B cell (primary cell): Measurements from ENCODE around the gene TBKBP1. TPM values are rescaled to one million over a fixed set of nuclear protein-coding genes. Genes with fewer than 3 reads are reported as not detected.

Source experiments
- ATAC-seq: fragments of 200-7000 bp; cut with Tn5 transposase; one replicate; pipeline ENCODE4 v1.10.0; 2021; ENCODE audit warnings: low read depth, mild to moderate bottlenecking, moderate number of reproducible peaks, moderate library complexity
- CTCF ChIA-PET: fragments of 350-600 bp; sonication (Branson Sonifier 250); formaldehyde crosslinking; loops from one replicate; lab custom pipeline; 2021; ENCODE audit warnings: antibody characterized with exemption, inconsistent platforms; lab: Charles Lee
- POLR2A ChIA-PET: fragments of 350-600 bp; sonication (Branson Sonifier 250); formaldehyde crosslinking; loops from one replicate; lab custom pipeline; 2021; ENCODE audit warnings: antibody characterized with exemption; lab: Charles Lee
- DNase-seq: peaks from one replicate; pipeline ENCODE4 v3.0.0; 2013
- H2AFZ ChIP-seq: 2 replicates; pipeline ENCODE4 v1.6.1; 2012; ENCODE audit warnings: mild to moderate bottlenecking, low read depth, low read length; ENCODE audit not compliant: insufficient read depth, poor library complexity, severe bottlenecking
- H3K27ac ChIP-seq, 2 donors: 1 replicate in 1 of 2; 2 replicates in 1 of 2; pipeline ENCODE4 v1.5.1; 2012 to 2013; ENCODE audit warnings: low read length in 2 of 2, mild to moderate bottlenecking in 2 of 2, moderate library complexity in 1 of 2
- H3K27me3 ChIP-seq, 4 experiments: fragments of 200-600 bp in 1 of 4; sonication (generic) in 1 of 4; replicated peaks in 1 of 4; 1 replicate in 2 of 4; 2 replicates in 2 of 4; pipeline versions ENCODE4 v1.6.1 to v1.7.0; 2013 to 2016; ENCODE audit warnings: low read length in 3 of 4, mild to moderate bottlenecking in 2 of 4, mixed read lengths in 1 of 4, moderate library complexity in 1 of 4; ENCODE audit not compliant: insufficient read depth in 4 of 4, control insufficient read depth in 3 of 4; ENCODE audit errors: control extremely low read depth in 1 of 4
- H3K36me3 ChIP-seq, 2 experiments: replicated peaks in 1 of 2; 1 replicate in 1 of 2; 2 replicates in 1 of 2; pipeline versions ENCODE4 v1.6.1 to v1.7.1; 2013; ENCODE audit warnings: low read length in 1 of 2; ENCODE audit not compliant: insufficient read depth in 2 of 2, control insufficient read depth in 1 of 2; ENCODE audit errors: control extremely low read depth in 1 of 2, extremely low read depth in 1 of 2
- H3K4me1 ChIP-seq, 2 donors: fragments of 200-600 bp in 1 of 2; sonication (generic) in 1 of 2; 1 replicate in 1 of 2; 2 replicates in 1 of 2; pipeline versions ENCODE4 v1.5.1 to v1.6.1; 2013 to 2017; ENCODE audit warnings: low read length in 2 of 2; ENCODE audit not compliant: control insufficient read depth in 2 of 2, insufficient read depth in 2 of 2
- H3K4me2 ChIP-seq: replicated peaks from 2 replicates; pipeline ENCODE3; 2012; ENCODE audit warnings: mild to moderate bottlenecking, low read depth, low read length; ENCODE audit not compliant: poor library complexity, severe bottlenecking
- H3K4me3 ChIP-seq, 5 experiments: fragments of 200-600 bp in 1 of 5; sonication (generic) in 1 of 5; 1 replicate in 3 of 5; 2 replicates in 2 of 5; pipeline versions ENCODE4 v1.5.1 to v1.7.0; 2011 to 2016; ENCODE audit warnings: low read length in 4 of 5, mild to moderate bottlenecking in 4 of 5, low read depth in 2 of 5, control low read depth in 1 of 5, moderate library complexity in 1 of 5; ENCODE audit not compliant: insufficient read depth in 1 of 5; ENCODE audit errors: control extremely low read depth in 1 of 5, extremely low read depth in 1 of 5
- H3K79me2 ChIP-seq: fragments of 200-600 bp; sonication (generic); one replicate; pipeline ENCODE4 v1.6.0; 2016; ENCODE audit warnings: low read length; ENCODE audit not compliant: control insufficient read depth, insufficient read depth
- H3K9ac ChIP-seq: fragments of 200-600 bp; sonication (generic); 2 replicates; pipeline ENCODE4 v1.6.1; 2017; ENCODE audit warnings: mild to moderate bottlenecking, low read length, moderate library complexity
- H3K9me3 ChIP-seq, 3 donors: one replicate each; pipeline versions ENCODE4 v1.6.1 to v1.7.1; 2013; ENCODE audit warnings: low read length in 2 of 3; ENCODE audit not compliant: control insufficient read depth in 2 of 3, insufficient read depth in 1 of 3; ENCODE audit errors: control extremely low read depth in 1 of 3
- H4K20me1 ChIP-seq: 2 replicates; pipeline ENCODE4 v1.6.0; 2012; ENCODE audit warnings: mild to moderate bottlenecking, low read length; ENCODE audit not compliant: insufficient read depth, control insufficient read depth, poor library complexity, severe bottlenecking
- H3K27ac Mint-ChIP-seq: one replicate; pipeline ENCODE4 v1.8.0; 2021; ENCODE audit warnings: mixed read lengths
- H3K27me3 Mint-ChIP-seq: one replicate; pipeline ENCODE4 v1.8.0; 2021; ENCODE audit warnings: mixed read lengths
- H3K4me1 Mint-ChIP-seq: one replicate; pipeline ENCODE4 v1.8.0; 2021; ENCODE audit warnings: mixed read lengths
- H3K4me3 Mint-ChIP-seq: one replicate; pipeline ENCODE4 v1.8.0; 2021; ENCODE audit warnings: mixed read lengths
- H3K9me3 Mint-ChIP-seq: one replicate; pipeline ENCODE4 v1.8.0; 2022; ENCODE audit warnings: mixed read lengths; ENCODE audit not compliant: insufficient read depth
- EZH2 ChIP-seq: IDR thresholded peaks from 2 replicates; pipeline ENCODE4 v1.6.1; 2012; ENCODE audit warnings: borderline replicate concordance, low read depth, mild to moderate bottlenecking, moderate library complexity, low read length; ENCODE audit not compliant: insufficient read depth, poor library complexity, severe bottlenecking
- WGBS: methylation state at CpG from one replicate; pipeline ENCODE4 v1.1.5; 2013; ENCODE audit warnings: missing lambda C conversion rate; ENCODE audit not compliant: insufficient coverage; 5-methylcytosine and 5-hydroxymethylcytosine counted together
- intact Hi-C: fragments of 100-400 bp; cut with micrococcal nuclease; formaldehyde crosslinking; loops from one replicate; pipeline ENCODE4 v1.10.0; 2022
- polyA plus RNA-seq: library from polyadenylated mRNA; depleted of rRNA; stranded (reverse); fragments of >200 nt; gene quantifications from 2 replicates; pipeline ENCODE4 v1.2.3, GENCODE V29; 2012
- total RNA-seq, 2 donors: library from RNA; stranded (reverse); fragments of 120-200 nt in 1 of 2; gene quantifications; 1 replicate in 1 of 2; 2 replicates in 1 of 2; pipeline versions ENCODE4 v1.2.3 to v1.2.4, GENCODE V29; 2013 to 2022
- TF ChIP-seq, protein P1 (sequence below): fragments of 200-600 bp; IDR thresholded peaks from one replicate; pipeline ENCODE4 v1.8.0; 2022; ENCODE audit warnings: antibody characterized with exemption, mild to moderate bottlenecking

Gene TBKBP1
- total and polyA plus RNA-seq, 2 donors (not counting 1 experiment from before 2014, with no cell fraction given), result 6.6 to 8.4 TPM

DNA sequence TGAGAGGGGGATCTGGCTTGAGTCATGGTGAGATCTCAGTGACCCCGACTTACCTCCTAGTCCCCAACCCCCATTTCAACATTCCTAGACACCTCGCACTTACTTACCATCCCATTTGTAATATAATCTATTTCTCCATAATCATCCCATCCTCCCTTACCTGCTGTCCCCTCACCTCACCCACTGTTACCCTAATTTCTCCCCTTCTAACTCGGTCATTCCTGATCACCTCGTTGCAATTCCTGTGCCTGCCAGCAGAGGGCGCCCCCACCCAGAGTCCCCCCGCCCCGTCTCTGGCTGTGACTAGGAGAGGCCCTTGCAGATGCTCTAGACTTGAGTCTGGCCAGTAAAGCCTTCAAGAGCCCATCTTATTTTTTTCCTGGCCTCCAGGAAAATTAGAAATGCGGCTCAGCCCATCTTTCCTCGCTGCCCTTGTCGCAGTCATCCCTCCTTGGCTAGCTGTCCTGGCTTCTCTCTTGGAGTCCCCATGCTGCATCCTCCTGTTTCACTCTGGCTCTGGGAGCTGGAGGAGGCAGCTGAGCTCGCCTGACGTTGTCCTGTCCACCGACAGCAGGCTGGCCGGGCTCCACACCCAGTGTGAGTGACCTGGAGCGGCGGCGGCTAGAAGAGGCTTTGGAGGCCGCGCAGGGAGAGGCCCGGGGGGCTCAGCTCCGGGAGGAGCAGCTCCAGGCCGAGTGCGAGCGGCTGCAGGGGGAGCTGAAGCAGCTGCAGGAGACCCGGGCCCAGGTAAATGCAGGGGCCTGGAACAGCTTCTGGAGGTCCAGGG is 5.0 kb downstream of the TBKBP1 start:
- H3K27me3 ChIP-seq, result no peaks in the 10 kb centered on the region
- ATAC-seq, result peak; percentile 49
- H3K9ac ChIP-seq, result no peak overlapping the region
- Mint-ChIP-seq H3K4me3 (no peak overlapping the region), H3K27me3 (no peaks in the 10 kb centered on the region), H3K27ac (peak overlapping the region; percentile 15), H3K9me3 (no peaks in the 10 kb centered on the region), H3K4me1 (peaks cover 48% of the 10 kb centered on the region)
- ChIA-PET CTCF (interaction anchor here (0.6 to 7.0 kb wide), 19 partner anchors 9 to 600 kb away, joined by 3 to 108 read pairs (median 3); partner anchors contain the start of genes KPNB1 and TBX21), POLR2A (interaction anchor here (0.8 to 1.1 kb wide), 3 partner anchors 9 to 34 kb away, joined by 3 to 5 read pairs (median 4); partner anchors contain the start of gene TBX21)
- 70% methylated on average over 25 of the region's 25 CpGs for WGBS
- no peak overlapping the region for H2AFZ ChIP-seq
- H4K20me1 ChIP-seq, result peaks cover 4% of the 10 kb centered on the region
- H3K27ac ChIP-seq, result no peak overlapping the region
- no peak overlapping the region for H3K4me2 ChIP-seq
- intact Hi-C loops, result loop anchor here (1.0 to 10.0 kb wide), 4 partner anchors 16 to 106 kb away; no protein-coding TSS in a partner anchor
- H3K36me3 ChIP-seq, result no peaks in the 10 kb centered on the region
- no peaks in the 10 kb centered on the region for H3K79me2 ChIP-seq
- TF ChIP-seq, protein P1, sequence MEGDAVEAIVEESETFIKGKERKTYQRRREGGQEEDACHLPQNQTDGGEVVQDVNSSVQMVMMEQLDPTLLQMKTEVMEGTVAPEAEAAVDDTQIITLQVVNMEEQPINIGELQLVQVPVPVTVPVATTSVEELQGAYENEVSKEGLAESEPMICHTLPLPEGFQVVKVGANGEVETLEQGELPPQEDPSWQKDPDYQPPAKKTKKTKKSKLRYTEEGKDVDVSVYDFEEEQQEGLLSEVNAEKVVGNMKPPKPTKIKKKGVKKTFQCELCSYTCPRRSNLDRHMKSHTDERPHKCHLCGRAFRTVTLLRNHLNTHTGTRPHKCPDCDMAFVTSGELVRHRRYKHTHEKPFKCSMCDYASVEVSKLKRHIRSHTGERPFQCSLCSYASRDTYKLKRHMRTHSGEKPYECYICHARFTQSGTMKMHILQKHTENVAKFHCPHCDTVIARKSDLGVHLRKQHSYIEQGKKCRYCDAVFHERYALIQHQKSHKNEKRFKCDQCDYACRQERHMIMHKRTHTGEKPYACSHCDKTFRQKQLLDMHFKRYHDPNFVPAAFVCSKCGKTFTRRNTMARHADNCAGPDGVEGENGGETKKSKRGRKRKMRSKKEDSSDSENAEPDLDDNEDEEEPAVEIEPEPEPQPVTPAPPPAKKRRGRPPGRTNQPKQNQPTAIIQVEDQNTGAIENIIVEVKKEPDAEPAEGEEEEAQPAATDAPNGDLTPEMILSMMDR, result peak; percentile 99
- no peak for TF ChIP-seq EZH2
- peaks cover 25 to 61% of the 10 kb centered on the region in 2 donors for H3K4me1 ChIP-seq
- H3K4me3 ChIP-seq, result no peak overlapping the region
- DNase-seq, result peak; percentile 79
- no peaks in the 10 kb centered on the region for H3K9me3 ChIP-seq

DNA sequence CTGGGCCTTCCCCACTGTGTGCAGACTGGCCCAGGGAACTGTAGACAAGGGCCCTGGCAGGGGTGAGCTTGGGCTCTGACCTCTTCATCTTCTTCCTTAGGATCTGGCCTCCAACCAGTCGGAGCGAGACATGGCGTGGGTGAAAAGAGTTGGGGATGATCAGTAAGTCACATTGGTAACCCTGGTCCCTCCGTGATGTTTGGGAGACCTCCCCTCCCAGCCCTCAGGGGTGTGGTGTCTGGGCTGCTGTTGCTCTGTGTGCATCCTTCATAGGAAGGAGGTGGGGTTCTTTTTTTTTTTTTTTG is 5.5 kb downstream of the TBKBP1 start:
- H3K4me3 Mint-ChIP-seq, result no peak overlapping the region
- TF ChIP-seq, protein P1, result no peak
- no peak for TF ChIP-seq EZH2
- no peak overlapping the region for H3K27ac ChIP-seq
- H3K27me3 Mint-ChIP-seq, result no peaks in the 10 kb centered on the region
- CTCF ChIA-PET, result interaction anchor here (0.6 to 7.0 kb wide), 18 partner anchors 8 to 600 kb away, joined by 3 to 108 read pairs (median 4); partner anchors contain the start of genes KPNB1 and TBX21
- intact Hi-C loops, result loop anchor here (1.0 to 10.0 kb wide), 4 partner anchors 15 to 105 kb away; no protein-coding TSS in a partner anchor
- H3K4me1 ChIP-seq, result peaks cover 30 to 66% of the 10 kb centered on the region in 2 donors
- DNase-seq, result no peak
- H3K9me3 ChIP-seq, result no peaks in the 10 kb centered on the region
- no peaks in the 10 kb centered on the region for H3K36me3 ChIP-seq
- no peak for ATAC-seq
- no peak overlapping the region for H3K4me3 ChIP-seq
- H2AFZ ChIP-seq, result no peak overlapping the region
- H3K27me3 ChIP-seq, result no peaks in the 10 kb centered on the region
- no CpG with 5 or more reads among the region's 4 CpGs for WGBS
- H3K9ac ChIP-seq, result no peak overlapping the region
- H3K27ac Mint-ChIP-seq, result no peak overlapping the region
- POLR2A ChIA-PET, result interaction anchor here (0.7 to 1.1 kb wide), 5 partner anchors 8 to 537 kb away, joined by 3 to 5 read pairs (median 4); partner anchors contain the start of gene TBX21
- H3K9me3 Mint-ChIP-seq, result no peaks in the 10 kb centered on the region
- peaks cover 54% of the 10 kb centered on the region for H3K4me1 Mint-ChIP-seq
- H4K20me1 ChIP-seq, result peaks cover 4% of the 10 kb centered on the region
- no peaks in the 10 kb centered on the region for H3K79me2 ChIP-seq
- H3K4me2 ChIP-seq, result no peak overlapping the region
